Measurements from ENCODE around the gene FAM25A.

DNA sequence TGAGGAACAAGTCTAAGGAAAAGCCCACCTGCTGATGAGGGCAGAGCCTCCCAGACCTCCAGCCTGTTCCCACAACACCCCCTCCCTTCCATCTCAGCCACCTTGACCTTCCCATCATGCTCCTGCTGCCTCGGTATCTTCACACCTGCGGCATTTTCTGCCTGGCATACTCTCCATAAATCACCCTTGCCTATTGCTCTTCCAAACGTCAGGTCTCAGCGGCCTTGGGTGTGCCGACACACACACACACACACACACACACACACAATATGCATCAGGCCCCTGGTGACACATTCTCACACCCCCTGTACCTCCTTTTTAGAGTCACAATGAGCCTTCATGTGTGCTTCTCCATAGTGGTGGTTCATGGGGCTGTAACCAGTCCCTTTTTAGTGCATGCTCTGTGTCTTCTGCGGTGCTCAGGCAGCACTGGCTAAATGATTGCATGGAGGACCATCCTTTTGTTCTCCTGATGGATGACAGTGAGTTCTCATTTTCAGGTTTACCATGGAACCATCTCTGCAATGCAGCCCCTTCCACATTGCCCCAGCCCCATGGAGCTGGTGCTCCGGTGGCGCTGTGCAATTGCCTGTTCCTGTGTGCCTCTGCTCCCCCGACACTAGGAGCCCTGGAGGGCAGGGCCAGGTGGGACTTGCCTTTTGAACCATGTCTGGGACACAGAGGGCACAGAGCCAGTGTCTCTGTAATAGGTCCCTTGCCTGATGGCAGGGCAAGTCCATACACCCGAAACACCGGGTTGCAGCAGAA is 47.3 kb upstream of the FAM25A start:
- TF ChIP-seq, protein P1, sequence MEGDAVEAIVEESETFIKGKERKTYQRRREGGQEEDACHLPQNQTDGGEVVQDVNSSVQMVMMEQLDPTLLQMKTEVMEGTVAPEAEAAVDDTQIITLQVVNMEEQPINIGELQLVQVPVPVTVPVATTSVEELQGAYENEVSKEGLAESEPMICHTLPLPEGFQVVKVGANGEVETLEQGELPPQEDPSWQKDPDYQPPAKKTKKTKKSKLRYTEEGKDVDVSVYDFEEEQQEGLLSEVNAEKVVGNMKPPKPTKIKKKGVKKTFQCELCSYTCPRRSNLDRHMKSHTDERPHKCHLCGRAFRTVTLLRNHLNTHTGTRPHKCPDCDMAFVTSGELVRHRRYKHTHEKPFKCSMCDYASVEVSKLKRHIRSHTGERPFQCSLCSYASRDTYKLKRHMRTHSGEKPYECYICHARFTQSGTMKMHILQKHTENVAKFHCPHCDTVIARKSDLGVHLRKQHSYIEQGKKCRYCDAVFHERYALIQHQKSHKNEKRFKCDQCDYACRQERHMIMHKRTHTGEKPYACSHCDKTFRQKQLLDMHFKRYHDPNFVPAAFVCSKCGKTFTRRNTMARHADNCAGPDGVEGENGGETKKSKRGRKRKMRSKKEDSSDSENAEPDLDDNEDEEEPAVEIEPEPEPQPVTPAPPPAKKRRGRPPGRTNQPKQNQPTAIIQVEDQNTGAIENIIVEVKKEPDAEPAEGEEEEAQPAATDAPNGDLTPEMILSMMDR (IDR thresholded peaks at IDR 0.05; ENCODE audit: extremely low read depth in 1 of 2, insufficient read depth in 1 of 2, low read depth in 1 of 2, low read length in 2 of 2): no peak
- no peak for TF ChIP-seq POLR2A (IDR thresholded peaks at IDR 0.05; ENCODE audit: low read depth, low read length)
- TF ChIP-seq MYC (IDR thresholded peaks at IDR 0.05; ENCODE audit: low read depth, low read length): no peak
- no peak for TF ChIP-seq POLR2AphosphoS5 (IDR thresholded peaks at IDR 0.05; ENCODE audit: insufficient read depth, low read depth, low read length)
- TF ChIP-seq, protein P2, sequence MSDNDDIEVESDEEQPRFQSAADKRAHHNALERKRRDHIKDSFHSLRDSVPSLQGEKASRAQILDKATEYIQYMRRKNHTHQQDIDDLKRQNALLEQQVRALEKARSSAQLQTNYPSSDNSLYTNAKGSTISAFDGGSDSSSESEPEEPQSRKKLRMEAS (IDR thresholded peaks at IDR 0.05; ENCODE audit: insufficient read depth, insufficient read length): no peak
- no peak for TF ChIP-seq EZH2 (IDR thresholded peaks at IDR 0.05; ENCODE audit: borderline replicate concordance, low read depth, low read length, severe bottlenecking)
